Astrocyte (in vitro differentiated cells and primary cell): ENCODE measurements around the gene GRB10.

Experiments
- EZH2 ChIP-seq: IDR thresholded peaks from 2 replicates; pipeline ENCODE4 v1.6.1; 2012; ENCODE audit warnings: mild to moderate bottlenecking, low read length, inconsistent platforms; ENCODE audit not compliant: insufficient read depth
- TF ChIP-seq, protein P1 (sequence below): IDR thresholded peaks from 2 replicates; pipeline ENCODE4 v1.5.1; 2011; ENCODE audit warnings: low read depth, mild to moderate bottlenecking, inconsistent platforms, low read length, moderate library complexity; ENCODE audit not compliant: insufficient read depth

DNA sequence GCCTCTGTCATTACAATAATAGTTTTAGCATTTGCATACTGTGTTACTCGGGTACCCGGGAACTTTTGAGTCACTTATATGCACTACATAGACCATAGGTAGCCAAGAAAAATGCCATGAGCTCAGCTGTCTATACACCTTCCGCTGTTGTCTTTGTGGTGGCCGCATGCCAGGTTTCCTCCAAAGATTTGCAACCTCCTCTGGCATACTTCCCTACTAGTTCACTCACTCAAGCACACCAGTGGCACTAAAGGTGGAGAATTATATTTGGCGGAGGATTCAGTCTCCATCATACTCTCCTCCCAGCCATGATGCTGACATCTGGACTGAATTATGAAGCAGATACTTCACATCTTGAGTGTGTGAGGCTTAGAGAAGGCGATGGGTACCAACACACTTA, 35.6 kb upstream of the GRB10 start:
- TF ChIP-seq, protein P1, sequence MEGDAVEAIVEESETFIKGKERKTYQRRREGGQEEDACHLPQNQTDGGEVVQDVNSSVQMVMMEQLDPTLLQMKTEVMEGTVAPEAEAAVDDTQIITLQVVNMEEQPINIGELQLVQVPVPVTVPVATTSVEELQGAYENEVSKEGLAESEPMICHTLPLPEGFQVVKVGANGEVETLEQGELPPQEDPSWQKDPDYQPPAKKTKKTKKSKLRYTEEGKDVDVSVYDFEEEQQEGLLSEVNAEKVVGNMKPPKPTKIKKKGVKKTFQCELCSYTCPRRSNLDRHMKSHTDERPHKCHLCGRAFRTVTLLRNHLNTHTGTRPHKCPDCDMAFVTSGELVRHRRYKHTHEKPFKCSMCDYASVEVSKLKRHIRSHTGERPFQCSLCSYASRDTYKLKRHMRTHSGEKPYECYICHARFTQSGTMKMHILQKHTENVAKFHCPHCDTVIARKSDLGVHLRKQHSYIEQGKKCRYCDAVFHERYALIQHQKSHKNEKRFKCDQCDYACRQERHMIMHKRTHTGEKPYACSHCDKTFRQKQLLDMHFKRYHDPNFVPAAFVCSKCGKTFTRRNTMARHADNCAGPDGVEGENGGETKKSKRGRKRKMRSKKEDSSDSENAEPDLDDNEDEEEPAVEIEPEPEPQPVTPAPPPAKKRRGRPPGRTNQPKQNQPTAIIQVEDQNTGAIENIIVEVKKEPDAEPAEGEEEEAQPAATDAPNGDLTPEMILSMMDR, result no peak
- TF ChIP-seq EZH2, result no peak
